NCI-H146 (cell line): ENCODE data around the gene MTFR2.

Experiments
- DNase-seq: peaks from one replicate; lab custom pipeline; 2025; lab: John Stamatoyannopoulos, UW

Gene MTFR2

DNA sequence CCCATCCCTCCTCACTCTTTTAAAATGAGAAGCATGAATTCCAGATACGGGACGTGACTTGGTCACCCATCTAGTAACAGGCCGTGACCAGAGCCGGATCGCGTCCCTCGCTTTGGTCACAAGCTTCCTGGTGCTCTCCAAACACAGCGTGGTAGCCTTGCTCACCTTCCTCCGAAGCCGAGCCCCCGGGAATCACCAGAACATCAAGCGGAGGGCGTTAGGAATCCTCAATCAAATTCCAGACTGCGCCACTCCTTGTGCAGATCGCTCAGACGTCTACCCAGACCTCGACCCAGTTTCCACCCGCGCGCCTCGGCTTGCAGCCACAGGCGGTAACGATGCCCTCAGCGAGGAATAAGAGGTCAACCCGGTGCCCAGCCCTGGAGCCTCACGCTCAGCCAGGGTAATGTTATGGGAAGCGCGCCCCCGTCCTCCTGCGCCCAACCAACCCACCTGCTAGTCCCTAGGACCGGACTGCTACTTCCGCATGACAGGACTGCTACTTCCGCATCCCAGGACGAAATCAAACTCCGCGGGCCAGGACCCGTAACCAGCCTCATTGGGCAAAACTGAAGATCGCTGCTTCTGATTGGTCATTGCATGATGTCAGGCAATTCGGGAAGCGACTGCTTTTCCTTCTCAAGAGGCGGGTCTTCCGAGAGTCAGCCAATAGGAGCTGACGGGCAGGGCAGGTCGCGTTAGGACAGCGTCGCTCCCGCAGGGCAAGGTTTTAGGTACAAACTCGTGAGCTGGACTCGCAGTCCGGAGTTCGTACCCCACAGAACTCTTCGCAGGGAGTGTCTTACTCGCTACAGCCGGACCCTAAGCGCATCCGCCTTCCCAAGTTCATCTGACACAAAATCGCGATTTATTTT is at the start of gene MTFR2:
MTFR2 (minus strand) TSS at position 501 of the 875 bp plus-strand sequence. CDS start 1,212 bp downstream, outside the sequence.
- peak; percentile 98 for DNase-seq

DNA sequence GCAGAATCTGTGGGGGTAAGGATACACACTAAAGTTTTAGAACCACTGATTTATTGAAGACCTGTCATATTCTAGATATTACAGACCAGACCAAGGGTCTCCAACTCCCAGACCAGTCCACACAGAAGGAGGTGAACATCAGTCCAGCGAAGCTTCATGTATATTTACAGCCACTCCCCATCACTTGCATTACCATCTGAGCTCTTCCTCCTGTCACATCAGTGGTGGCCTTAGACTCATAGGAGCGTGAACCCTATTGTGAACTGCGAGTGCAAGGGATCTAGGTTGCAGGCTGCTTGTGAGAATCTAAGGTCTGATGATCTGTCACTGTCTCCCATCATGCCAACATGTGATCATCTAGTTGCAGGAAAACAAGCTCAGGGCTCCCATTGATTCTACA is 44.5 kb upstream of the MTFR2 start:
- DNase-seq = no peak

DNA sequence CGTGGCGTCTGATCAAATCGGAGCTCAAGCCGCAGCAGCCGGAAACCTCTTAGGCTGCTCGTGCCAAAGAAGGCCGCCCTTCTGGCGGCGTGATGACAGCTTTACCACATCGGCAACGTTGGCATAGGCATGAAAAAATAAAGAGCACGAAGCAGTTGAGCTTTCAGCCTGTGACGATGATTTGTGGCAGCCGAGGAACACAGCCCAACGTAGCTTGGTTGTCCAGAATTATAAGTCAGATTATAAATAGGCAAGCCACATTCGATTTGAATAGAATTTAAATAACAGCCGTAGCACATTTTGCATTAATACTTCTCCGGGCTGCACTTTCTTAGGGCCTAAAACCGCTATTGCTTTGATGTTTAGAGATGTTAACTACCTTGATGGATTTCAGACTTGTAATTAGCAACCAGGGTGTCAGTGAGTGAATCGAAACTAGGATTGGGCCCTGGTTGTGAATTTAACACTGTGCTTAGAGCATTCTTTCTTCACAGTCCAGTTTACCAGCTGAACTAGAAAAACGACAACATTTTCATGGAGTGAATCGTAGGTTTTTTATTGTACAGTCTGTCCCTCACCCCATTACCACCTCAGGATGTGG is 40.4 kb upstream of the MTFR2 start:
- peak; percentile 87 for DNase-seq

DNA sequence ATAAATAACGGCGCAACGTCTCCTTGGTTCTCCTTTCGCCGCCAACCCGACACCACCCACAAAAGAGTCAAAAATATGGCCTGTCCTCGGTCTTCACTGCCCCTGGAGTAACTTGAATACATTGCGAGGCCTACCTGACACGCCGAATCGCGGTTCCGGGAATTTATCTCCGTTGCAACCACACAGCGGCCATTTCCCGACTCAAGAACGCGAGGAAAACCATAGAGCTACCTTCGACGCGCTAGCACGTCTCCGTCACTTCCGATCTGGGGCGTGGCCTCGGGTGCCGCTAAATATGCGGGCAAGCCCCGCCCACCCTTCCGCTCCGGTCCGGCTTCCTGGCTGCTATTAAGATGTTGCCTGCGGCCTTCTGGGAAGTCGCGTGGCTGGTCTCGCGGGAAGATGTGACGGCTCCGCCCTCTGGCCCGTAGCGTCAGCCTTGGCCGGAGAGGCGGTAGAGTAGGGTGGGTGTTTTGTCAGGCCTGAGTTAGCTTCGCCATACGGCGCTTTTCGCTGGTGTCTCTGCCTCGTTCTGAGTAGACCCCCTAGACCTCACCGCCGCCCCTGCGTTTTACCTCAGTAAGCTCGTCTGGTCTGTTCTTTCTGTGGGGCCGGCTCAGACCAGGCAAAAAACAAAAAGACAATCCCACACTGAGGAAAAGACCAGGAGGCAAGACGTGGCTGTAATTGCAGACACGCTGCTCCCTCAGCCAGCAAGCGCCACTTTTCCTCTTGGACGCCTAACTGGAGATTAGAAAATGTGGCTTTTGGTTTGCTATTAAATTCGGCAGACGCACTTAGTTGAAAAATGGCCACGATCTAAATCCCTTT is 39.7 kb upstream of the MTFR2 start, which contains the start of gene BCLAF1:
BCLAF1 (minus strand) TSS at position 268 of the 831 bp plus-strand sequence. CDS start 9,980 bp downstream, outside the sequence.
- peak; percentile 100 for DNase-seq

DNA sequence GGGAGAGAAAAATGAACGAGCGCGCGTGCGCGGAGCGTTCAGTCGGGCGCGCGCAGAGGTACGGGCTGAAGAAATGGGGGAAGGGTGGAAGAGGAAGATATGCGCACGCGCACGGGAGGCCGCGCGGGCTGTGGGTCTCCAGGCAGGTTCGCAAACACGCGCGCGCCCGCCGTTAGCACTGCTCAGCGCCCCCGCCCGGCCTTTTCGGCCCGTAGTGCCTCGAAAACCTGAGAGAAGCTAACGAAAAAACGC is 39.1 kb upstream of the MTFR2 start:
- DNase-seq = peak; percentile 95

DNA sequence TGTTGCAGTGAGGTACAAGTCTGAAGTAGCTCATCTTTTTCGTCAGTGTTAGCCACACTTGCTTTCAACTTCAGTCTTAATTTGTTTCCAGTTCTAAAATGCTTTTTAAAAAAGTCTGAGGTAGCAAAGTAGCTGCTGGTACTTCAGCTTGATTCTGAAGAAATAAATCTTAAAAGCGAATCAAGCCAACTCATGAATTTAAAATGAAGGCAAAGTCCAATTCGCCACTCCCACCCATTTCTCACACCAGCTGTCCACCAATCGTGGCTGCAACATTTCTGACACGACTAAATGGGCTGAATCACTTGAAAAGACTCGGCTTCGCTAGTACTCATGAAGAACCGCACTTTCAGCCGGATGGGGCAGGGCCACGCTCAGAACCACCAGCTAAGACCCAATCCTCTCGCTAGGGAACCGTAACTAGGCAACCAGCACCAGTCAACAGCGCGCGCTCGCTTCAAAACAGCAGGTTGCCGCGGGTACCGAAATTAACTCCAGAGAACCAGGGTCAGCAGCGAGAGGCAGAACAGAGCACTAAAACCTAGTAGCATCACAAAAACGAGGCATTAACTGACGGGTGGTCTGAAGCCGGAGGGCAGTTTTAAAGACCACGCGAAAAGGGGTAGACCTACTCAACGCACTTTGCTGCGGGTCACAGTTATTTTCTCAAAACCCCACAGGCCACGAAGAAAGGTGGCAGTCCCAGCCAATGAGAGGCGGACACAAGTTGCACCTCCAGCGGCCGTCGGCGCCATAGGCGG is 38.6 kb upstream of the MTFR2 start:
- peak; percentile 91 for DNase-seq

DNA sequence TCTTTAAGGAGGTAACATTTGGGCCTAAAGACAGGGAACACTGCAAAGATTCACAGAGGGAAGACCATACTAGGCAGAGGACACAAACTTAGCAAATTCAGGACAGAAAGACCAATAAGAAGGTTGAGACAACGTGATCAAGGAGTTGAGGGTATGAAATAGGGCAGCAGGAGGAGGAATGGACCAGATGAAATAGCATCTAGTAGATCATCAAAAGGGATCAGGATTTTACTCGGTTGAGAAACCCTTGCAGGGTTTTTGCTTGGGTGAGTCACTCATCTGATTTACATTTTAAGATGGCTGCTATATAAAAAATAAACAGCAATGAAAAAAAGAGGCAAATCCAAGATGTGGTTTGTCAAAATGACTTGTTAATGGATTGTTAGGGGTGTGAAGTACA is 34.8 kb upstream of the MTFR2 start:
- no peak for DNase-seq

DNA sequence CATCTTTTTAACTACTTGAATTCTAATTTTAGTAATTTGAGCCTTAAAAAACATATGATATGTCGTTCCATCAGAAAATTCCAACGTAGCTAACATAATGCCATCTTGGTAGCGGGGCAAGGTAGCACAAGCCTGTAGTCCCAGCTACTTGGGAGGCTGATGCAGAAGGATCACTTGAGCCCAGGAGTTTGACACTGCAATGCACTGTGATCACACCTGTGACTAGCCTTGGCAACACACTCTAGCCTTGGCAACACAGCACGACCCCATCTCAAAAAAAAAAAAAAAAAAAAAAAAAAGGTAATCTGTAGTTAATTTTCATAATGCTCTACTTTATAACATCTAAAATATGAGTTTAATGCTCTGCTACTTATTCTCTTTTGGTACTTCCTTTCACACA is 32.8 kb upstream of the MTFR2 start:
- no peak for DNase-seq

DNA sequence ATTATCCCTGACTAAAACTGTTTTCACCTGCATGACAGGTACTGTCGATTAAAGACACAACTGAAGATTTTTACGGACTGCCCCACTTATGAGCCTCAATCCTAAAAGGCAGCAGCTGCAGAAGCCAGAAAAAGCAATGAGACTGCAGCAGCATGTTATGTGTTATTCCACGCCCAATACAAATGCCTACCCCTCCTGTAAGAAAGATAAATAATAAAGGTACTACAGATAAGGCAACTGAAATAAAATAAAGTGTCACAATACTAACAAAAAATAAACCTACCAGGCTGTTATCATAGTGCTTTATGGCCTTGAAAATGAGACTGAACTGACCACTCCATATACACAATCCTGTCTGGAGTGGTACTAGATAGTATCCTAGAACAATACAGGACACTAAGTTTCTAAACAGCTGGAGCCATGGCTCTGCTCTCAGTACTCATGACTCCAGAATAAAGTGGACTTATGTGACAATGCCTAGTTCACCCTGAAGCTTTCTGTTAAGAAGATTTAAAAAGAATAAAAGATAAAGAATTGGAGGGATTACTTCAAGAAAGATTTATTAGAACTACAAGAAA is 30.0 kb upstream of the MTFR2 start:
- no peak for DNase-seq

DNA sequence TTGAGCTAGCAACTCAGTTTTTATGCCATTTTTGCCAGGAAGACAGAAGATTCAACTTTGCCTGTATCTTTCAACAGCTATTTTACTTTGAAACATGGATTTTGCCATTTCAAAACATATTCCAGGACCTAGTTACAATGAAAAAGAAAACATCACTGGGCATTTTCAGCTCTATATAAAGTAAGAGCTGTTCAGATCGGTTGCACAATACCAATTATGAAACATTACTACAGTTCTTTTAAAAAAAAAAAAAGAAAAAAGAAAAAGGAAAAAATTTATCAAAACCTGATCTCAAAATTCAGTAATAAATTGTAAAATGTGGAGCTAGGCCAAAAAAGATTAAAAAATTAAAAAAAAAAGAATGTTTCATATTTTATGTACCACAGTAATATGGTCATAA is 24.0 kb upstream of the MTFR2 start:
- no peak for DNase-seq

DNA sequence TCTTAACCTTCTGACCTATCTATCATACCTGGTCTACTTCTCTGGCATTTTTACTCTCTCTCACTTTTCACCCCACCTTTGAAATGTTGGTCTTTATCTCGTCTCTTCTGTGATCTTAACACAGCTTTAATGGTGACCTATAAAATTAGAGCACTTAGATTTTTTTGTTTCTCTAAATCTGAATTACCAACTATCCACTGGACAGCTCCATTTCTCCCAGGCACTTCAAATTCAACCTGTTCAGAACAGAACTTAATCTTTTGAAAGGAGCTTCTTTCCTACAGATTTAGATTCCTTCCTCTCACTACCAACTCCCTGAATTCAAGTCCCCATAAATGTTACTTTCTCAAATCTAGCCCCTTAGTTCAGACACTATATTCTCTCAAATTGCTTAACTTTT is 15.0 kb upstream of the MTFR2 start:
- no peak for DNase-seq

DNA sequence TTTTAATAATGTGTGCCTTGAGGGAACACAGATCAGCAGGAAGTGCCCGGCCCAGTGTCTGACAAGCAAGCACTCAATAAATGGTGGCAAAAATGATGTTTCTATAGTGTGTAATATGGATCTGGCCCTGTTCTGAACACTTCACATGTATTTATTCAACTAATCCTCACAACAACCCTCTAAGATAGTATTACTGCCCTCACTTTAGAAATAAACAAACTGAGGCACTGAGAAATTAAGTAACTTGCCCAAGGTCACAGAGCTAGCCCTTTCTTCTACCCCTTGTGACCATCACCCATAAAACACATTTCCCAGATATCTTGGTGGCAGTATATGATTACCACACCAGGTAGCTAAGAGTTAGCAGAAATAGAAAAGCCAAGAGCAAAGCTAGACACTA is 12.8 kb upstream of the MTFR2 start:
- DNase-seq = no peak

DNA sequence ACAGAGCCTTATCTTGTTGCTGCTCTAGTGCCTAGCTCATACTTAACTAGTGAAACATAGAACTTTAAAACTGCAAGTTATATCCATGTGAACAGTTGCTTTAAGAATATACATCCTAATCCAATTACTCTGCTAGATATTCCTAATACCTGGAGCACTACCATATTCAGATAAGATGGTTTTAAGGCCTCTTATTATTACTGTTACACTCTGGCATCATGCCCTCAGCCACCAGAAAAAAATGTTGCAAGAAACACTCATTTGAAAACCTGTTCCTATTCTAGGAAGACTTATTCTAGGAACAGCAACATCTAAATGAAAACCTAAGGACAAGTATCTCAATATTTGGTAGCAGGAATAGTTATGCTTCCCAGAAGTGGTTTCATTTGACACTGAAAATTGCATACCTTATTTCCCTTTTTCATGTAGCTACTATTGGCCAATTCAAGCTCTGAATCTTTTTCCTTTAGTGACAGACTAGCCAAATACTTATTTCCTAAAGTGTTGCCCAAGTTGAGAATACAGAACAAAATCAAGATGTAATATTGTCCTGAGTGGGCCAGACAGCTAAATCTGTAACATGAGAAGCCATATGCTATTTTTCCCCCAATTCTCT is 4.8 kb upstream of the MTFR2 start:
- DNase-seq = no peak

DNA sequence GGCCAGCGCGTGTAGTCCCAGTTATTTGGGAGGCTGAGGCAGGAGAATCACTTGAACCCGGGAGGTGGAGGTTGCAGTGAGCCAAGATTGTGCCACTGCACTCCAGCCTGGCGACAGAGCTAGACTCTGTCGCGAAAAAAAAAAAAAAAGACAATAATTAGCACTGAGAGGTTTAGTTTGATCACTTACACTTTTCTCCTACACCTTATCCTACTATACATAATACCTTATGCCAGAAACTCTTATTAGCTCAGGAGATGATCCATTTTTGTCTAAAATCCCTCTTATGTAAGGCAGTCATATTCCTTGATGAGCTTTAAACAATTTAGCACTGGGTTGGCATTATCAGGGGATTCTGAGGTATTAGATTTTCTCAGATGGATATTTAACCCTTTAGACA is 3.6 kb upstream of the MTFR2 start:
- DNase-seq = no peak

DNA sequence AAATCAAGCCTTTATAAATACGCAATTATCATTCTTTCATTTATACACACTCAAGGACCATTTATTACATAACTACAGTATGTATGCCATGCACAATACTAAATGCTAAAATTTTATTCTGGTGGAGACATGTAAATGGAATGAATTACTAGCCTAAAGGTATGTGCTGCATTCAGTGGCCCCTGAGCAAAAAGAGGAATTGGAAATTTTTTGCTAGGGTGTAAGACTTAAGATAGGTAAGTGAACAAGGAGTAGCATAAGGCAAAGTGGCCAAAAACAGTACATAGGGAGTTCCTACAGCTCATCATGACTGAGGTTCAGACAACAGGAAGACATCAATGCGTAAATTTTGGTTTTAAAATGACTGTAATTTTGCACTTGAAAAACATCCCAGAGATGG is 2.3 kb upstream of the MTFR2 start:
- DNase-seq = no peak

DNA sequence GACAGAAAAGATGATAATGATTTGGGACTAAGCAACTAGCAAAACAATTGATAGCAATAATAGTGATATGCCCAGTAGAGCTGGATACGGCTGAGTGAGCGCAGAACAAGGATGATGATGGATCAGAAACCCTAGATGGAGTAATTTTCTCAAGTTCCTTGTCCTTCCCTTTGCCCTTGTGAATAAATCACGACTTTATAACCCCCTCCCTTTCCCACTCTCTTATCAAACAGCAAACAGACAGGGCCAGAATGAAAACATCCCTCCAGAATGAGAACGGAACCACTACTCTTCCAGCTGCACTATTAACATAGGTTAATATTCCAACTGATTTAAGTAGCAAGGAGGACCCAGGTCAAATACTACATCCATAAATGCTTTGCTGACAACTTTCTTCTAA is 1.3 kb upstream of the MTFR2 start:
- DNase-seq = no peak

DNA sequence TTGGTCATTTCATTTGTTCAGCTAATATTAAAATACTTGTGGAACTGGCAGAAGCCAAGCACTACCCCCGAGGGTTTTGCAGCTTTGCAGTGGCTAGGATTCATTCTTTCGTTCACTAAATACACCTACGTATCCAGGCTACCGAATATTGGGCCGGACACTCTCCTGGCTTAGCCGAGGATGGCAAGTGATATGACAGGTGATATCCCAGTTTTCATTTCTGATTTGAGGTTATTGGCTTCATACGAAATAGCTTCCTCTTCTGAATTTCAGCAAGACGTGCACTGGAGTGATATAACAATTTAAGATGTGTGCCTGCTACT is 536 bp upstream of the MTFR2 start:
- peak; percentile 46 for DNase-seq

DNA sequence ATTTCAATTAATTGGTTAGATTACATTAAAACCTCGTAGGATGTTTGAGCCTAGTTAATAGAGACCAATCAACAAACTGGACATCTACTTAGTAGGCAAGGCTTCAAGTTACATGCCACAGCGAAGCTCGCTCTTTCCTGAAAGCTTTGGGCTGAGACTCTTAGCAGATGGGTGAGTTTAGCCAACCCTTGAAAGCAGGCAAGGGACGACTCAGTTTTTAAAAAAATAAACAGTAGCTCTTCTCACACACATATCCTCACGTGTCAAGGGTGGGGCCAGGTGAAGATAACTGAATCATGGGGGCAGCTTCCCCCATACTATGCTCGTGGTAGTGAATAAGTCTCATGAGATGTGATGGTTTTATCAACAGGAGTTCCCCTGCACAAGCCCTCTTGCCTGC is 775 bp downstream of the MTFR2 start:
- no peak for DNase-seq

DNA sequence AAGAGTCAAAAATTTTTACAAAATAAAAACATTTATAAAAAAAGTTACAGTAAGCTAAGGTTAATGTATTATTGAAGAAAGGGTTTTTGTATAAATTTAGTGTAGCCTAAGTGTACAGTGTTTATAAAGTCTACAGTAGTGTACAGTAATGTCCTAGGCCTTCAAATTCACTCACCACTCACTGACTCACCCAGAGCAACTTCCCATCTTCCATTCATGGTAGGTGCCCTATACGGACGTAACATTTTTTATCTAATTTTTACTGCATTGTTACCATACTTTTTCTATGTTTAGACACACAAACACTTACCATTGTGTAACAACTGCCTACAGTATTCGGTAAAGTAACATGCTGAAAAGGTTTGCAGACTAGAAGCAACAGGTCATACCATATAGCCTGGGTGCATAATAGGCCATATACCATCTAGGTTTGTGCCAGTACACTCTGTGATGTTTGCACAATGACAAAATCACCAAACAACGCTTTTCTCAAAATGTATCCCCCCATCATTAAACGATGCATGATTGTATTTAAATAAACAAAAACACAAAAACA is 6.0 kb downstream of the MTFR2 start:
- DNase-seq = no peak

DNA sequence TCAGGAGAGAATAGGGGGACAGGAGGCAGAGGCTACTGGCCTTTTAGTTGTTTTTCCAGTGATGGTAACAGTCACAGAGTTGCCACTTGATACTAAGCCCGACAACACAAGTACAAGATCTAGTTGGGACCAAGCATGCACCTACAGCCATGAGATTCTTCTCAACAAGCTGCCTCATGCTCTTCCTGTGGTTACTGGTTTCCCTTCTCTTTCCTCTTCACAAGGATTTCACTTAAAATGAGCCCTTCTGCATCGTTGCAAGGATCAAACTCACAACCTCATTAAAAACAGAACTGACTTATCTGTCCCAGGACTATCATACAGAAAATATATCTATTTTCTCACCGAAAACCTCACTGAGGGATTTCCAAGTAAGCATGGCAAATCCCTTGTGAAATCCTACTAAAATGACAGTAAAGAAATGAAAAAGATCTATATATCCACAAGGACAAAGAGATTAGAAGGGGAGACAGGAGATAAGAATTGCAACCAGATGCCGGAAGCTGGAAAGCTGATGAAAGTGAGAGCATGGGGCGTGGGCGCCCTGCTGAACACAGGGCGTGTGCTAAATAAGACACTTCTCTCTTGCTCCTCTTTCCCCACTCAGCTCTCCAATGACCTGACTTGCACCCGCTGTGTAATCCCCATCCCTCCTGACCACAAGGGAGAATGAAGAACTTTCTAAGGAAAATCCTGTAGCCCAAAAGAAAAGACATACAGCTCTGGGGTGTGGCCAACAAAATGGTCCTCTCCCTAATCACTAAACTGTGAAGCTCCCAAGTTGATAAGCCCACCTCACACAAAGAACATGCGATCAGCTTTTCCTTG is 13.4 kb downstream of the MTFR2 start:
- no peak for DNase-seq
